Measurements from ENCODE around the gene LCP2. TPM values are rescaled to one million over a fixed set of nuclear protein-coding genes. Genes with fewer than 3 reads are reported as not detected.
A peak's percentile ranks its signal among the peaks of the same experiment; 100 is the strongest.
"Not testable (repeated sequence)": the region's sequence is repeated elsewhere in the genome, so short reads cannot be mapped to it uniquely, and the experiment has no call there.

LCP2 gene
- total RNA-seq, 6 donors from 2014 or later, result 43.0 to 148 (median 68.6) TPM

- TF ChIP-seq EP300 (IDR thresholded peaks at IDR 0.05) (no peak), POLR2AphosphoS5 (IDR thresholded peaks at IDR 0.05) (no peak)
- DNase-seq (no peak), ATAC-seq (ENCODE audit: low FRiP score in 2 of 2) (no peak)
- 74 to 77% methylated on average over 4 of the region's 4 CpGs for WGBS, 2 donors
- no peaks in the 10 kb centered on the region for H3K9me3 ChIP-seq
- H3K27me3 ChIP-seq, result no peaks in the 10 kb centered on the region
- H3K27ac ChIP-seq, result no peak overlapping the region
- no peak overlapping the region for H3K4me3 ChIP-seq
- peaks cover 9 to 84% (median 22%) of the 10 kb centered on the region in 4 donors for H3K36me3 ChIP-seq
- H3K4me1 ChIP-seq, result peaks cover 0 to 7% (median 0%) of the 10 kb centered on the region in 4 donors
Observed at GRCh38 chr5:170249355-170249754, 48.2 kb downstream of the LCP2 start.

DNA sequence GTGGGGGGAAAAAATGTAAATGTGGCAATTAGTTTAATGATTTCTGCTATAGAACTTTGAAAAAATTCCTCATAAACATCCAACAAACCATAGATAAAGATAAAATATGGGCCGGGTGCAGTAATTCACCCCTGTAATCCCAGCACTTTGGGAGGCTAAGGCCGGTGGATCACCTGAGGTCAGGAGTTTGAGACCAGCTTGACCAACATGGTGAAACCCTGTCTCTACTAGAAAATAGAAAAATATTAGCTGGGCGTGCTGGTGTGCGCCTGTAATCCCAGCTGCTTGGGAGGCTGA, 48.7 kb downstream of the LCP2 start:
- ATAC-seq (ENCODE audit: low FRiP score in 2 of 2); H3K27me3 ChIP-seq; DNase-seq; H3K4me1 ChIP-seq; H3K4me3 ChIP-seq; H3K9me3 ChIP-seq; H3K27ac ChIP-seq: not testable (repeated sequence)
- 94% methylated on average over 4 of the region's 4 CpGs for WGBS, 2 donors
- peaks cover 9 to 80% (median 22%) of the 10 kb centered on the region in 4 donors for H3K36me3 ChIP-seq

DNA sequence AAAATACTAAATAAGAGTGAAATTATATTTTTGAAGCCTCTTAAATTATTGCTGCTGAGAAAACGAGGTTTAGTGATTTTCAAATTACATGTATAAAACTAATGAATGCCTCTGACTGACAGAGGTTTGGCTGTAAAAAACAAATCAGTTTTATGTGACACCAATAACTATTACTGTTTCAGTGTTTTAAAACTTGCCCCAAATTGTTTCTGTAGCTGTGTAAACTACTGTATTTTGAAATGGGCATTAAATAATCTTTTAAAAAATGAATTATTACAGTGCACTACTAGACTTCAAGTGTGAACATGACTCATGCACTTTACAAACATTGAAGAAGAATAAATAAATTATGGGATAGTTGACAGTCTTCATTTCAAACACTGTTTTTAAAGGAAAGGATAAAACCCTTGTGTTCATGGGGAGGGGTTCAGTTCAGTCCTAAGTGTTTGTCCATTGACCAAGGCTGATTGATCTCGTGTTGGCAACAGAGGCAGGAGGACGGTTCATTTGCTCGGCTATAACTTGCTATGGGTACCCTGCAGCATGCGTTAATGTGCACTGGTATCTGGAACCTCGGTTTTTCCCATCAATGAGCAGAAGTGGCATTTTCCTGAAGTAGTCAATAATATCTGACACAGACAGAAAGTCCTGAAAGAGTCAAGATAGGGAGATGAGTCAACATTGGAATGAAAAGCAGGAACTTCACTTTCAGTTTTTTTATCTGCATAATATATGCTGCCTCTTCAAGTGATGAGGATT, 49.2 kb downstream of the LCP2 start:
- 68 to 73% methylated on average over 6 of the region's 6 CpGs for WGBS, 2 donors
- Histone ChIP-seq H3K36me3 (peaks cover 9 to 74% (median 22%) of the 10 kb centered on the region in 4 donors), H3K27ac (no peak overlapping the region), H3K27me3 (no peaks in the 10 kb centered on the region), H3K4me3 (no peak overlapping the region), H3K4me1 (peaks cover 0 to 7% (median 0%) of the 10 kb centered on the region in 4 donors), H3K9me3 (no peaks in the 10 kb centered on the region)
- TF ChIP-seq POLR2A (IDR thresholded peaks at IDR 0.05) (no peak), POLR2AphosphoS5 (IDR thresholded peaks at IDR 0.05) (no peak), CTCF (IDR thresholded peaks at IDR 0.05) (no peak), EP300 (IDR thresholded peaks at IDR 0.05) (no peak)
- no peak for DNase-seq
- no peak for ATAC-seq (ENCODE audit: low FRiP score in 2 of 2)

DNA sequence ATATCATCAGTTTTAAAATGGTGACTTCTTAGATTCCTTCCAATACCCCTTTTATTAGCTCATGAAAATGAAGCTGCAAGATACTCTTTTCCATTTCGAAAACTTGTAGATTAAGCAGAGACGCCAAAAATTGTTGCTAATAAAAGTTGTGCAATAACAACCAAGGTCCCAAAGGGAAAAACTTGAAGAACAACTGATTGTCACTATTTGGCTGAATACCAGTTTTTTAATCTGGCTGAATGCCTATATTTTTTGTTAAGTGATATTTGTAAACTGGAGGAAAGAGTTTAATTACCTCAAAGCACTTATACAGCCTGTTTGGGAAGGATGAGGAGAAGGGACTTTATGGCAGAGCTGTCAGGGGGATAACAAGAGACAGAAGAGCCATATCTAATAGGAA, 50.2 kb downstream of the LCP2 start:
- Histone ChIP-seq H3K4me1 (peaks cover 0 to 7% (median 0%) of the 10 kb centered on the region in 4 donors), H3K27ac (no peak overlapping the region), H3K36me3 (peaks cover 8 to 65% (median 22%) of the 10 kb centered on the region in 4 donors)

GRCh38 chr5:170246126-170246870, 51.3 kb downstream of the LCP2 start:
- no peak for DNase-seq
- Histone ChIP-seq H3K4me3 (no peak overlapping the region), H3K27ac (no peak overlapping the region), H3K4me1 (peaks cover 0 to 7% (median 0%) of the 10 kb centered on the region in 4 donors), H3K36me3 (peaks cover 2 to 54% (median 20%) of the 10 kb centered on the region in 4 donors), H3K9me3 (no peaks in the 10 kb centered on the region), H3K27me3 (no peaks in the 10 kb centered on the region)
- 86 to 87% methylated on average over 4 of the region's 4 CpGs for WGBS, 2 donors
- ATAC-seq (ENCODE audit: low FRiP score in 2 of 2), result no peak
- TF ChIP-seq EP300 (IDR thresholded peaks at IDR 0.05), result no peak
- TF ChIP-seq CTCF (IDR thresholded peaks at IDR 0.05), result no peak
- no peak for TF ChIP-seq POLR2AphosphoS5 (IDR thresholded peaks at IDR 0.05)
- no peak for TF ChIP-seq POLR2A (IDR thresholded peaks at IDR 0.05)

More for the DNA sequence above, 50.2 kb downstream of the LCP2 start:
- H3K4me3 ChIP-seq, result no peak overlapping the region
- no peak for TF ChIP-seq CTCF (IDR thresholded peaks at IDR 0.05)
- TF ChIP-seq EP300 (IDR thresholded peaks at IDR 0.05), result no peak
- TF ChIP-seq POLR2A (IDR thresholded peaks at IDR 0.05), result no peak
- no peak for TF ChIP-seq POLR2AphosphoS5 (IDR thresholded peaks at IDR 0.05)
- ATAC-seq (ENCODE audit: low FRiP score in 2 of 2), result no peak
- H3K9me3 ChIP-seq, result no peaks in the 10 kb centered on the region
- 73 to 74% methylated on average over 2 of the region's 2 CpGs for WGBS, 2 donors
- no peaks in the 10 kb centered on the region for H3K27me3 ChIP-seq
- DNase-seq, result no peak

- ATAC-seq (ENCODE audit: low FRiP score in 2 of 2); H3K27ac ChIP-seq; H3K4me3 ChIP-seq; H3K27me3 ChIP-seq; H3K4me1 ChIP-seq; H3K9me3 ChIP-seq: not testable (repeated sequence)
- peak in 1 of 2 donors; percentile 62 for DNase-seq
- WGBS, 2 donors, result 93 to 97% methylated on average over 11 to 23 of the region's 23 CpGs
- peaks cover 2 to 45% (median 14%) of the 10 kb centered on the region in 4 donors for H3K36me3 ChIP-seq
Observed at GRCh38 chr5:170245436-170245835, 52.1 kb downstream of the LCP2 start.

Data from upper lobe of left lung (tissue), 6 donors.